Peyer's patch (tissue), 4 donors: ENCODE results near the gene DNER.

Source experiments
- POLR2A ChIP-seq, 2 donors: fragments of 450-650 bp; IDR thresholded peaks; one replicate each; pipeline ENCODE4 v1.5.1; 2017; ENCODE audit warnings: antibody characterized with exemption in 2 of 2, mild to moderate bottlenecking in 2 of 2, moderate library complexity in 2 of 2
- TF ChIP-seq, protein P1 (sequence below), 6 experiments: fragments of 450-650 bp in 4 of 6; fragments of 200-600 bp in 2 of 6; sonication (generic) in 1 of 6; IDR thresholded peaks; one replicate each; pipeline ENCODE4 v1.5.1; 2017 to 2019; ENCODE audit warnings: antibody characterized with exemption in 6 of 6, mild to moderate bottlenecking in 3 of 6, moderate library complexity in 1 of 6

DNA sequence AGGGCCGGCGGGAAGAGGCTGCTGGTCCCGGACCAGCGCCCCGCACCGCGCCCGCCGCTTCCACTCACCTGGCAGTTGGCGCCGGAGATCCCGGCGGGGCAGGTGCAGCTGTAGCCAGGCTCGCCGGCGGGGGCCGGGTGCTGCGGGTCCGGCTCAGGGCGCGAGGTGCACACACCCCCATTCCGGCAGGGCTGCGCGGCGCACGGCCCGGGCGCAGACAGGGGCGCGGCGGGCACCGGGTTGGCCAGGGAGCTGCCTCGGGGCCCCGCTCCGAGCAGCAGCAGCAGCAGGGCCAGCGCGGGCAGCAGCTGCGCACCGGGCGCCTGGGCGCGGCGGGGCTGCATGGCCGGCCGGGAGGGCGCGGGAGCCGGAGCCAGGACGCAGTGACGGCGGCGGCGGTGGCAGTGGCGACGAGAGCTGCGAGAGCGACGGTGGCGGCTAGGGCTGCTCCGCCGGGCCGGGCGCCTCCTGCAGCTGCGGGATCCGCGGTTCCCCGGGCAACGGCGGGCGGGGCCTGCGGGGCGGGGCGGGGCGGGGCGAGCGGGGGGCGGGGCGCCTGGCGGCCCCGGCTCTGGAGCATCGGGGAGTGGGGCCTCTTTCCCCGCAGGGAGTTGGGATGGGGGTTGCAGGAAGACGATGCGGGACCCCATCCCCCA is at the start of gene DNER:
- TF ChIP-seq, protein P1, sequence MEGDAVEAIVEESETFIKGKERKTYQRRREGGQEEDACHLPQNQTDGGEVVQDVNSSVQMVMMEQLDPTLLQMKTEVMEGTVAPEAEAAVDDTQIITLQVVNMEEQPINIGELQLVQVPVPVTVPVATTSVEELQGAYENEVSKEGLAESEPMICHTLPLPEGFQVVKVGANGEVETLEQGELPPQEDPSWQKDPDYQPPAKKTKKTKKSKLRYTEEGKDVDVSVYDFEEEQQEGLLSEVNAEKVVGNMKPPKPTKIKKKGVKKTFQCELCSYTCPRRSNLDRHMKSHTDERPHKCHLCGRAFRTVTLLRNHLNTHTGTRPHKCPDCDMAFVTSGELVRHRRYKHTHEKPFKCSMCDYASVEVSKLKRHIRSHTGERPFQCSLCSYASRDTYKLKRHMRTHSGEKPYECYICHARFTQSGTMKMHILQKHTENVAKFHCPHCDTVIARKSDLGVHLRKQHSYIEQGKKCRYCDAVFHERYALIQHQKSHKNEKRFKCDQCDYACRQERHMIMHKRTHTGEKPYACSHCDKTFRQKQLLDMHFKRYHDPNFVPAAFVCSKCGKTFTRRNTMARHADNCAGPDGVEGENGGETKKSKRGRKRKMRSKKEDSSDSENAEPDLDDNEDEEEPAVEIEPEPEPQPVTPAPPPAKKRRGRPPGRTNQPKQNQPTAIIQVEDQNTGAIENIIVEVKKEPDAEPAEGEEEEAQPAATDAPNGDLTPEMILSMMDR (IDR thresholded peaks at IDR 0.05), result no peak
- no peak for TF ChIP-seq POLR2A (IDR thresholded peaks at IDR 0.05)
